Measurements from ENCODE around the gene LRRC43.
"Not testable (repeated sequence)": the region's sequence is repeated elsewhere in the genome, so short reads cannot be mapped to it uniquely, and the experiment has no call there.

LRRC43 gene

DNA sequence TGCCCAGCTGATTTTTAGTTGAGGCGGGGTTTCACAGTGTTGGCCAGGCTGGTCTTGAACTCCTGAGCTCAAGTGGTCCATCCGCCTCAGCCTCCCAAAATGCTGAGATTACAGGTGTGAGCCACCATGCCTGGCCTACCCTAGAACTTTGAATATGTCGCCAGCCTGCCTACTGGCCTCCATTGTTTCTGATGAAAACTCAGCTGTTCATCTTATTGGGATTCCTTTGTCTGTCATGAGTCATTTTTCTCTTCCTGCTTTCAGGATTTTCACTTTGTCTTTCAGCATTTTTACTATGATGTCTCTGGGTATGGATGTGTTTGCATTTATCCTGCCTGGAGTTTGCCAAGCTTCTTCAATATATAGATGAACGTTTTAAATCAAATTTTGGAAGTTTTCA is 12.5 kb downstream of the LRRC43 start:
- no peak for DNase-seq

DNA sequence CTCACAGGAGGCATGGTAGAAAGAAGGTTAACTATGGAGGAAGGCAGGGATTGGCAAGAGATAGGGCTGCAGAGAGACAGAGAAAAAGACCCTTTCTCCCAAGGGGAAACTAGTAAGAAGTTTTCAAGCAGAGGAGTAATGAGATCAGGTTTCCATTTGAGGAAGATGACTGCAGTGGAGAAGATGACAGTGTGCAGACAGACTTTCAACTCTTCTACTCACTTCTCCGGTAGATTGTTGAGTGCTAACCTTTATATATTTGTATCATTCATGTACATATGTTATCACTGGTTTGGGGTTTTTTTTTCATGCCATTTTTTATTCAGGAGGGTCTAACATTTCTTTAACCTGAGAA is 14.7 kb downstream of the LRRC43 start:
- DNase-seq = no peak

DNA sequence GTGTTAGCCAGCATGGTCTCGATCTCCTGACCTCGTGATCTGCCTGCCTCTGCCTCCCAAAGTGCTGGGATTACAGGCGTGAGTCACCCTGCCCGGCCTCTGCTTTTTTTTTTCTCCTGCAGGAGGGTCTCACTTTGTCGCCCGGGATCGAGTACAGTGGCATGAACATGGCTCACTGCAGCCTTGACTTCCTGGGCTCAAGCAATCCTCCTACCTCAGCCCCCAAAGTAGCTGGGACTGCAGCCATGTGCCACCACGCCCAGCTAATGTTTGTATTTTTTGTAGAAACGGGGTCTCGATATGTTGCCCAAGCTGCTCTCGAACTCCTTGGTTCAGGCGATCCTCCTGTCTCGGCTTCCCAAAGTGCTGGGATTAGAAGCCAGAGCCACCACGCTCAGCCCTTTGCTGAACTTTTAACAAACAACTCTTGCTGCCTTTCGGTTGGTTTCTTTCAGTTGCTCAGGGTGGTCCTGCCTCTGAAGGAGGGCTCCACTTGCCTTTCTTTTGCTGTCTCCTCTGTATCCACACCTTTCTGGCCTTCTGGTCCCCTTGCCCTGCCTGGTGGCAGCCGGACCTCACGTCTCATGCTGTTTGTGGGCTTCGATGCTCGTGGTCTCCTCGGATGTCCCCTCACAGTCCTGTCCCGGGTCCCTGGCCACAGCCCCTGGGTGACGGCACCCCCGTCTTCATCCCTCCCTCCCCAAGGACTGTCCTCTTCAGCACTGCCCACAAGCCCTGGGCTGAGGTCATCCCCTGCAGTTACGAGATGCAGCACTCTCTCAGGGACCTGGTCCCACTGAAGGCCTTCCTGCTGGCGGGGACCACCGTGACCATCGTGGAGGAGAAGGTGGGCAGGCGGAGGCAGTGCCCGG is 16.8 kb downstream of the LRRC43 start:
- DNase-seq = no peak

DNA sequence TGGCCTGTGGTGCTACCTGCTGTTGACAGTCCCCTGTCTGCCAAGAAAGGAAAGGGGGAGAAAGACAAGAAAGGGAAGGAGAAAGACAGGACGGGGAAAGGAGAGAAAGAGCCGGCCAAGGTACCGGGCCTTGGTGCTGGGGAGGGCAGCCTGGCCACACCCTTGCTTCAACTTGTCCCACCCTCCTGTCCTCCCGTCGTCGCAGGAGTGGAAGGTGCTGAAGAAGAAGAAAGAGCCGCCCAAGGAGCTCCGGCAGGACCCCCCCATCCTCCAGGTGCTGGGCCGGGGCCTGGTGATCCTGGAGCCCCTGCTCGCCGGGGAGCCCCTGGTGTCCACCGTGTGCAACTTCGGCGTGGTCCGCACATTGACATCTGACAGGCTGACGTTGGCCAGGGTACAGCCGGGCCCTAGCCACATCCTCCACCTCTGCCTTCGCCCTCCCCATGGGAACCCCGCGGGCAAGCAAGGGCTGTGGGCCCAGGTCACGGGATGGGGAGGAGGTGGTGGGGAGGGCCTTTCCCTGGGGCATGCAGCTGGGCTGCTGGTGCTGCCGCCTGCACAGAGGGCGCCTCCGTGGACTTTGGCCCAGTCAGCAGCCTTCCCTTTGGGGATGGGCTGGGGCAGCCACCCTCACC is 17.7 kb downstream of the LRRC43 start:
- DNase-seq = no peak

DNA sequence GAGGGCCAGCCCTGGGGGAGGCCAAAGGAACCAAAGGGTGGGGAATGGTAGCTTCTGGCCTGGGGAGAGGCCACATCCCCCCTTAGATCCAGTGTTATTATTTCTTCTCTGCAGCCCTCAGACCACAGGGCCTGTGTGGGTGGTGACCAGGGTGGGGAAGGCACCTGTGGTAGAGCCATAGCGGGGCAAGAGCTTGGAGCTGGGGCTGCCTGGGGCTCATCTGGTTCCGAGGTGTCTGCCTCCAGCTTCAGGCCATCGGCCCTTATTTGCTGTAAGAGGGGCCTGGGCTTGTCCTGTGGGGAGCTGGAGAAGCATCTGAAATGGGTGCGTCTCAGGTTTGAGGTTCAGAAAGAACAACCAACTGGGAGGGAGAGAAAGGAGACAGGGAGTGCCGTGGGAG is 18.5 kb downstream of the LRRC43 start:
- DNase-seq = no peak

DNA sequence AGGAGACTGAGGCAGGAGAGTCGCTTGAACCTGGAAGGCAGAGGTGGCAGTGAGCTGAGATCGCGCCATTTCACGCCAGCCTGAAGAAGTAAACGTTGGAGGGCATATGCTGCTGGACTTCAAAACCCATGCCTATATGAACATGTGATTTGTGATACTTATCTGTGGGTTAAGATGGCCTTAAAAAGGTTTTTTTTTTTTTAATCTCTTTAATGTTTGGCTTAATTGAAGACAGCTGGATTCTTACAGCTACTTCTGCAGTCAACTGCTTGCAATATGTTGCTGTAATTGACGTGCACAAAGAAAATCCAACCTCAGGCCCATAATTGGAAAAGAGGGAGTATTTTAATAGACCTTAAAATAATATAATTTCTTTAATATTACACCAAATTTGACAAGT is 19.1 kb downstream of the LRRC43 start:
- DNase-seq = no peak

DNA sequence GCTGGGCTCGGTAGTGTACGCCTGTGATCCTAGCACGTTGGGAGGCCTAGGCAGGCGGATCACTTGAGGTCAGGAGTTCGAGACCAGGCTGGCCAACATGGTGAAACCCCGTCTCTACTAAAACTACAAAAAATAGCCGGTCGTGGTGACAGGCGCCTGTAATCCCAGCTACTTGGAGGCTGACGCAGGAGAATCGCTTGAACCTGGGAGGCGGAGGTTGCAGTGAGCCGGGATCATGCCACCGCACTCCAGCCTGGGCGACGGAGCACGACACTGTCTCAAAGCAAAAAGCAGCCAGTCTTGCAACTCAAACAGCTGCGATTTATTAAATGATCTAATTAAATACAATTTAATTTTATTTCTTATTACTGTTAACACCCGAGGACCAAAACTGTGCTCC is 19.9 kb downstream of the LRRC43 start:
- DNase-seq = not testable (repeated sequence)

DNA sequence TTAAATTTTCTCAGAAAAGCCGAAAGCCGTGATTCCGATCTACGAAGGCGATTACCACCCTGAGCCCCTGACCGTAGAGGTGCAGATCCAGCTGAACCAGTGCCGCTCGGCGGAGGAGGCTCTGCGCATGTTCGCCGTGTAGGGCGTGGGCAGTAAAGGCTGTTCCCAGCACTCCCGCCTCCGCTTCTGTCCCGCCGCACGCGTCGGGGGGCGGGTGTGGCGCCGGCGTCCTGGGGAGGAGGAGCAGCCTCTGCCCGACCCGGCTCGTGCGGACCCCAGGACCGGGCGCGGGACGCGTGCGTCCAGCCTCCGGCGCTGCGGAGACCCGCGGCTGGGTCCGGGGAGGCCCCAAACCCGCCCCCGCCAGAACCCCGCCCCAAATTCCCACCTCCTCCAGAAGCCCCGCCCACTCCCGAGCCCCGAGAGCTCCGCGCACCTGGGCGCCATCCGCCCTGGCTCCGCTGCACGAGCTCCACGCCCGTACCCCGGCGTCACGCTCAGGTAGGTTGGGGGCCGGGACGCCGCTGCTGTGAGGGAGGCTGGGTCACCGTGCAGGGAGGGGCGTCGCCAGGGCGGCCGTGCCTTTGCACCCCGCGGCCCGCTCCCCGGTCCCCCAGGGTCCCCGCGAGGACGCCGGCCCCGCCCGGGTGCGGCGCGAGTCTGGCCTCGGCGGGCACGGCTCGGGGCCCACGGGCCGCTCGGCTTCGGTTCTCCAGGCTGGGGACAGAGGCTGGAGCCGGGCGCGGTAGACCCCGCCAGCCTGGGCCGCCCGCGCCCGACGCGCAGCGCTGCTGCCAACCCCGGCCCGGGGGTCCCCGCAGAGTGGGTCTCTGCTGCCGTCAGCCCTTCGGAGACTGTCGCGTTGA is 20.6 kb downstream of the LRRC43 start, which contains the start of gene B3GNT4:
Gene B3GNT4, plus strand, starts transcription at position 409 of the 866 bp plus-strand sequence. CDS start 910 bp downstream, outside the sequence.
- DNase-seq = peak; percentile 7

DNA sequence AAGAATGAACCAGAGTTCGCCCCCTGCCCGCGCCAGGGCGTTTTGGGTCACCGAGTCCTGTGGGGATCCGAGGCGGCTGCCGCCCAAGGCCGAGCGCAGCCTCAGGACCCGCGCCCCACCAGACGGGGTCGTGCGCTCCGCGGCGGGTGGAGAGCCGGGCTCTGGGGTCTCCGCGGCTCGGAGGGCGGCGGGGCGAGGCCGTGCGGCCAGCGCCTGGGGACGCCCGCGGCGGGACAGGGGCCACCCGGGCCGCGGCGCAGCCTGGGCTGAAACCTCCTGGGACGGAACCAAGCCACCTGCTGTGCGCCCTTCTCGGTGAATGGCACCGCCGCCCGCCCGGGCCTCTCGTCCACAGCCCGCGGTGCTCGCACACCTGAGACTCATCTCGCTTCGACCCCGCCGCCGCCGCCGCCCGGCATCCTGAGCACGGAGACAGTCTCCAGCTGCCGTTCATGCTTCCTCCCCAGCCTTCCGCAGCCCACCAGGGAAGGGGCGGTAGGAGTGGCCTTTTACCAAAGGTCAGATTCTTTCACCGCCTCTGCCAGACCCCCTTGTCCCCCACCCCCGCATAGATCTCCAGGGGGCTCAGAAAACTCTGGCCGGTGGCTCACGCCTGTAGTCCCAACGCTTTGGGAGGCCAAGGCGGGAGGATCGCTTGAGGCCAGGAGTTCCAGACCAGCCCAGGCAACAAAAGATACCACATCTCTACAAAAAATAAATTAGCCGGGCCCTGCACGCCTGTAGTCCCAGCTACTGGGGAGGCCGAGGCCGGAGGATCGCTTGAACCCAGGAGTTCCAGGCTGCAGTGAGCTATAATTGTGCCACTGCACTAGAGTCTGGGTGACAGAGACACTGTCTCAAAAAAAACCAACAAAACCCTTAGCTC is 21.5 kb downstream of the LRRC43 start:
- DNase-seq = no peak

DNA sequence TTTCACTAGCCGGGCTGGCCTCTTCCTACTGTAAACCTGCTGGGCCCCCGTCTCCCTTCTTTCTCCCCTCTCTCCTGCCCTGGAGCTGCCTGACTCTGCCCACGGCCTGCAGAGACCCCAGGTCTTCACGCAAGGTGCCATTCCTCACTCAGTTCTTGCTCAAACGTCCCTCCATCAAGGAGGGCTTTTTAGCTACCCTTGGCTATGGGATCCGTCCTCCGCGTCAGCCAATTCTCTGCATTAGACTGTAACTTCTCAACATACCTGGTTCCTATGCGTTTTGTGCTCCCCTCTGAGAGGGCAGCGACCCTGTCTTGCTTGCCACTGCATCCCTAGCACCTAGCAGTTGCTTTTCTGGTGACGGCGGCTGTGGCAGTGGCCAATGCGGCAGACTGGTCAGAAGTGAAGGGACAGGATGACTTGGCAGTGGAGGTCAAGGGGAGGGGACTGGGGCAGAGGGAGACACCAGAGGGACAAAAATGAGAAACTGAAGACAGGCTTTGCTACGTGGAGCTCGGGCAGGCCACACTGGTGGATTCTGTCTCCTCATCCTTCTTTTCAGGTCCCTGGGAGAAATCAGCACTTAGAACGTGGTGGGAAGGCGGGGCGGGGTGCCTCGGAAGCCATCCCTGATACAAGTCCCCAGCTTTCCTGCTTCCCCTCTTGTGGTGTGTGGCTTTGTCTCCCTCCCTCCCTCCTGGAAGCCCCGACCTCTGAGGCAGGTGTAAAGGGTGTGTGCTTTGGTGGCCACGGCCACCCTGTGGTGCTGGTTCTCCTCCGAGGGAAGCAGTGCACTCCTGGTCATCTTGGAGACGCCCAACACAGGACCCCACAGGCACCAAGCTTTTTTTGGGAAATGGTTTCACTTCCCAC is 22.4 kb downstream of the LRRC43 start:
- no peak for DNase-seq

DNA sequence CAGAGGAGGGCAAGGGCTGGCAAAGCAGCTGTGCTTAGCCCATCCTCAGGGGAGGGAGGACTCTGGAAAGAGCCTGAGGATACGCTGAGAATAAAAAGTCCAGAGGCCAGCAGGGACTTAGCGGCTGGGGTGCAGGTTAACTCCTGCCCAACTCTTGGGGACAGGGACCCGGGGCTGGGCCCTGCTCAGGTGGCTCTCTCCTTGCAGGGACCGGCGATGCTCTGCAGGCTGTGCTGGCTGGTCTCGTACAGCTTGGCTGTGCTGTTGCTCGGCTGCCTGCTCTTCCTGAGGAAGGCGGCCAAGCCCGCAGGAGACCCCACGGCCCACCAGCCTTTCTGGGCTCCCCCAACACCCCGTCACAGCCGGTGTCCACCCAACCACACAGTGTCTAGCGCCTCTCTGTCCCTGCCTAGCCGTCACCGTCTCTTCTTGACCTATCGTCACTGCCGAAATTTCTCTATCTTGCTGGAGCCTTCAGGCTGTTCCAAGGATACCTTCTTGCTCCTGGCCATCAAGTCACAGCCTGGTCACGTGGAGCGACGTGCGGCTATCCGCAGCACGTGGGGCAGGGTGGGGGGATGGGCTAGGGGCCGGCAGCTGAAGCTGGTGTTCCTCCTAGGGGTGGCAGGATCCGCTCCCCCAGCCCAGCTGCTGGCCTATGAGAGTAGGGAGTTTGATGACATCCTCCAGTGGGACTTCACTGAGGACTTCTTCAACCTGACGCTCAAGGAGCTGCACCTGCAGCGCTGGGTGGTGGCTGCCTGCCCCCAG is 23.4 kb downstream of the LRRC43 start:
- DNase-seq = no peak

DNA sequence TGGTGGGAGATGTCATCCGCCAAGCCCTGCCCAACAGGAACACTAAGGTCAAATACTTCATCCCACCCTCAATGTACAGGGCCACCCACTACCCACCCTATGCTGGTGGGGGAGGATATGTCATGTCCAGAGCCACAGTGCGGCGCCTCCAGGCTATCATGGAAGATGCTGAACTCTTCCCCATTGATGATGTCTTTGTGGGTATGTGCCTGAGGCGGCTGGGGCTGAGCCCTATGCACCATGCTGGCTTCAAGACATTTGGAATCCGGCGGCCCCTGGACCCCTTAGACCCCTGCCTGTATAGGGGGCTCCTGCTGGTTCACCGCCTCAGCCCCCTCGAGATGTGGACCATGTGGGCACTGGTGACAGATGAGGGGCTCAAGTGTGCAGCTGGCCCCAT is 24.1 kb downstream of the LRRC43 start:
- DNase-seq = no peak

DNA sequence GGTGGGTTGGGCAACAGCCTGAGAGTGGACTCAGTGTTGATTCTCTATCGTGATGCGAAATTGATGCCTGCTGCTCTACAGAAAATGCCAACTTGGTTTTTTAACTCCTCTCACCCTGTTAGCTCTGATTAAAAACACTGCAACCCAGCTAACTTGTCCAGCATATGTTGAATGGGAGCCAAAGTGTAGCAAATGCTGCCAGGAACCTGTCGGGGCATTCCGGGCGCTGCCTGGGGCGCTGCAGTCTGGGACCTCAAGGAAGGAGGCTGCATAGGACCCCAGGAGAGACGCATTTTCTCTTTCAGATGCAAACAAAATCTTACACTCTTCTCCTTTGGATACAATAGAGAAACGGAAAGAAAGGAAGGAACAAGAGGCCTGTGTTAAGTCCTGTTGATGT is 24.5 kb downstream of the LRRC43 start:
- DNase-seq = no peak

DNA sequence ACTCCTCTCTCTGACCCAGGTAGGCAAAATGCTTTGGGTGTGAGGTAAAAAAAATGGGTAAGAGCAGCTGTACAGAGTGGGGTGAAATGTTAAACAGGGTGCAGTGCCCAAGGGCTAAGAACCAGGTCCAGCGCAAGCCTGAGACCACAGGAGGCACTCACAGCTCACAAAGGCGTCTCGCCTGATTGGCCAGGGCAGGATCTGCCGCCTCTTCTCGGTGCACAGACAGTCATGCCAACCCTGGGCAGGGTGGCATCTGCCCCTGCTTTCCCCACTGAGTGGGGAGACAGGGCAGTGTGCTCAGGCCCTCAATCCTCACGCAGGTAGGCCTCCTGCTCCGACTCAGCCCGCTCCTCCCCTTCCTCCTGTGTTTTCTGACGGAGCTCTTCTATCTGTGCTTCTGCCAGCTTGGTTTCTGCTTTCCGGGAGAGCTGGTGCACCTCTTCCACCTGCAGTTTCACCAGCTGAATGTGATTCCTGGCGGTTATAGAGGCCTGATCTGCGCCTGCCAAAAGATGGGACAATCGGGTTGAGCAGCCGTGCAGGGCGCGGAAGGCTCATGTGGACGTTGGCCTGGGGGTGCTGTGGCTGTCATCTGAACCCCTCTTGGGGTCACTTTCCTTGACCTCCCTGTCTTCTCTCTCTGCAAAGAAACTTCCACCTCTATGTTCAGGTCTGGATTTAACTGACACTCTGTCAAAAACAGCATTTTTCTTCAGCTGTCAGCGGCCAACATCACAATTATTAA is 25.3 kb downstream of the LRRC43 start:
- no peak for DNase-seq

DNA sequence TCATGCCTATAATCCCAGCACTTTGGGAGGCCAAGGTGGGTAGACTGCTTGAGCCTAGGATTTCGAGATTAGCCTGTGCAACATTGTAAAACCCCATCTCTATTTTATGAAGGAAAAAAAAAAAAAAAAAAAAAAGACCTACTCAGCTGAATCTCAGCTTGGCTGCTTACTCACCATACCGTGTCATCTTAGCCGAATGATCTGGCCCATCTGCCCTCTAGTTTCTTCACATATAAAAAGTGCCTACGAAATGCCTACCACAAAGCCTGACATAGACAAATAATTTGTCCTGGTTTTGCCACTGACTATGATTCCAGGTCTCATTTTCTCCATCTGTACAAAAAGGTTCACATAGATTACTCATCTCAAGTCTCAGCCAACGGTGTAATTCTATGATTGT is 32.8 kb downstream of the LRRC43 start:
- no peak for DNase-seq

DNA sequence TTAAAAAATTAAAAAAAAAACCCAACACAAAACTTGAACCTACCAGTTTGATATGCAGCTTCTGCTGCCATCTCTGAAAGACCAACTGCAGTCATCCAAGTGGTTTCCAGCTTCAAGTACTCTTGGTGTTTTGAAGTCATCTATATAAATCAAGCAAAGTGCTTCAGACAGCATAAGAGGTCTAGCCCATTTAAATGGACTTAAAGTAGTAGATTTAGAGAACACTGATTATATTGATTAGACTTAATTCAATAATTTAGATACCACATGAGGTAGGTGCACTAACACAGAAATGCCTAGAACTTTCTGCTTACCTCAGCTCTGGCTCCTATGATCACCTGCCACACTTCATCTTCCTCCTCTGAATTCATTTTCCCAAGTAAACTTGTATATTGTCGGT is 33.5 kb downstream of the LRRC43 start:
- no peak for DNase-seq

DNA sequence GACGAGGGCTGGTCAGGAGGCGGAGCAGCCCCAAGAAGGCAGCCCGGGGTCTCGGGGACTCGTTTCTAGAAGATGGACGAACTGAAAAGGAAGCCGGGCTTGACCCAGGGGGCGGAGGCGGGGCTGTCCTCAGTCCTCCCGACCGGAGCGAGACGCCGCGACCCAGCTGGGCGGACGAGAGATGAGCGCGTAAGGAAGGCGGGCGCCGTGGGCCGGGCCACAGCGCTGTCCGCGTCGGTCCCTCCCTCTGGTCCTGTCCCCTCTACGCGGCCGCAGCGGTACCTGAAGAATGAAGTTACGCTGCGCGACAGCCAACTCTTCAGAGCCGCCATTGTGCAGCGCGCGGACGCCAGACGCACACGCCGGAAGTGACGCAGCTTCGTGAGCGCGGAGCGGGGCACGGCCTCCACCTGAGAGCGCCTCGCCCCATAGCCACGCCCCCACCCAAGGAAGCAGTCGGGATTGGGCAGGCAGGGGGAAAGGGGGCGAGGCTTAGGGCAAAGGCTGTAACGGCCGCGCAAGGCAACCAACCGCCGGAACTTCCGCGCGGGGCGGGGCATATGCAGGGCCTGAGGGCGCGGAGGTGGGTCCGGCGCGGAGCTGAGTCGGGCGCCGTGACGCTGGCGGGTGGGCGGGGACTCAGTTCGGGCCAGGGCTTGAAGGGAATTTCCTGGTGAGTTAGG is 42.9 kb downstream of the LRRC43 start, which contains the start of gene DIABLO:
Gene DIABLO, minus strand, starts transcription at position 370 of the 683 bp plus-strand sequence. Its CDS starts 38 bp downstream, at position 332.
- peak; percentile 98 for DNase-seq

DNA sequence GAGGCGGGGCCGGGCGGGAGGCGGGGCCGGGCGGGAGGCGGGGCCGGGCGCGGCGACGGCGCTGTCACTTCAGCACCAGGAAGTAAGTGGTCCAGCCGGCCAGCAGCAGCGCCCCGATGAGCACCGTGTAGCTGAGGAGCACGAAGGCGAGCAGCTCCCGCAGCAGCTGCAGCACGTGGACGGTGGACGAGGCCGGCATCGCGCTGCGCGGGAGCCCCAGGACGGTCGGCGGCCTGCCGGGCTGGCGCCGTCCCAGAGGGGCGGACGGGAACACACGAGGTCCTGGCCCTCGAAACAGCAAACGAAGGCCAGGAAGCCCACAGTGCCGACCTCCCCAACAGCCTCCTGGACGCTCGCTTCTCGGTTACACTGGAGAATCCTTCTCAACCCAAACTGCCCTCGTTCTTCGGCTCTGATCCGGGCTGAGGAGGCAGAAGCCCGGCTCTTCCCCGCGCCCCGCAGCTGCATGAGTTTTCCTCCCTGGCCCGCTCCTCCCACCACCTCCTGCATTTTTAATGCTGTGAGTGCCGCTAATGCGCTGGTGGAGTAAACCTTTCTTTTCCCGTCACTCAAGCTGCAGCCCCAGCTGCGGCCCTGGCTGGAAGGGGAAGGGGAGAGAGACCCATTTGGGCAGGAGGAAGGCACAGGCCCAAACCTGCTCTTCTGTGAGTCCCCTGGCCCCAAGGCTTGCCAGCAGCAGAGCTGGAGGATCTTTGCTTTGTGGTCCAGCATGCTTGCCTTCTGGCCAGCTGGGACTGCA is 43.6 kb downstream of the LRRC43 start:
- DNase-seq = no peak
